ENCODE measurements around the gene CIAO3.

Gene CIAO3

GRCh38 chr16:766820-767640 lies 26.2 kb upstream of the CIAO3 start:
- Mint-ChIP-seq H3K36me3 (no peaks in the 10 kb centered on the region), H3K27ac (no peak overlapping the region), H3K4me3 (no peak overlapping the region), H3K4me1 (ENCODE audit: low read depth) (no peaks in the 10 kb centered on the region), H3K27me3 (no peaks in the 10 kb centered on the region), H3K9me3 (ENCODE audit: low read depth) (no peaks in the 10 kb centered on the region)

- Mint-ChIP-seq H3K9me3 (ENCODE audit: low read depth) (no peaks in the 10 kb centered on the region), H3K4me1 (ENCODE audit: low read depth) (no peaks in the 10 kb centered on the region), H3K4me3 (no peak overlapping the region), H3K27me3 (no peaks in the 10 kb centered on the region), H3K36me3 (no peaks in the 10 kb centered on the region), H3K27ac (no peak overlapping the region)
Measured at GRCh38 chr16:766008-766819, 25.4 kb upstream of the CIAO3 start.

GRCh38 chr16:765488-765865 lies 24.7 kb upstream of the CIAO3 start:
- Mint-ChIP-seq H3K9me3 (ENCODE audit: low read depth) (no peaks in the 10 kb centered on the region), H3K27me3 (no peaks in the 10 kb centered on the region), H3K4me1 (ENCODE audit: low read depth) (no peaks in the 10 kb centered on the region), H3K27ac (no peak overlapping the region), H3K36me3 (no peaks in the 10 kb centered on the region), H3K4me3 (no peak overlapping the region)

GRCh38 chr16:764848-765487 lies 24.2 kb upstream of the CIAO3 start:
- no peak overlapping the region for H3K4me3 Mint-ChIP-seq
- no peaks in the 10 kb centered on the region for H3K4me1 Mint-ChIP-seq (ENCODE audit: low read depth)
- H3K27ac Mint-ChIP-seq = no peak overlapping the region
- H3K27me3 Mint-ChIP-seq = no peaks in the 10 kb centered on the region
- no peaks in the 10 kb centered on the region for H3K9me3 Mint-ChIP-seq (ENCODE audit: low read depth)
- H3K36me3 Mint-ChIP-seq = no peaks in the 10 kb centered on the region

GRCh38 chr16:764184-764750 lies 23.5 kb upstream of the CIAO3 start:
- H3K27ac Mint-ChIP-seq = no peak overlapping the region
- H3K9me3 Mint-ChIP-seq (ENCODE audit: low read depth) = no peaks in the 10 kb centered on the region
- H3K27me3 Mint-ChIP-seq = peaks cover 2% of the 10 kb centered on the region
- H3K4me3 Mint-ChIP-seq = no peak overlapping the region
- no peaks in the 10 kb centered on the region for H3K36me3 Mint-ChIP-seq
- H3K4me1 Mint-ChIP-seq (ENCODE audit: low read depth) = no peaks in the 10 kb centered on the region

GRCh38 chr16:763369-764183 lies 22.8 kb upstream of the CIAO3 start:
- Mint-ChIP-seq H3K9me3 (ENCODE audit: low read depth) (no peaks in the 10 kb centered on the region), H3K27me3 (peaks cover 2% of the 10 kb centered on the region), H3K36me3 (no peaks in the 10 kb centered on the region), H3K4me3 (no peak overlapping the region), H3K27ac (no peak overlapping the region), H3K4me1 (ENCODE audit: low read depth) (no peaks in the 10 kb centered on the region)

GRCh38 chr16:762595-763268 lies 21.9 kb upstream of the CIAO3 start:
- Mint-ChIP-seq H3K4me3 (no peak overlapping the region), H3K36me3 (no peaks in the 10 kb centered on the region), H3K9me3 (ENCODE audit: low read depth) (no peaks in the 10 kb centered on the region), H3K27me3 (peaks cover 3% of the 10 kb centered on the region), H3K27ac (no peak overlapping the region), H3K4me1 (ENCODE audit: low read depth) (no peaks in the 10 kb centered on the region)

- H3K4me3 Mint-ChIP-seq = no peak overlapping the region
- H3K27me3 Mint-ChIP-seq = peaks cover 6% of the 10 kb centered on the region
- no peaks in the 10 kb centered on the region for H3K9me3 Mint-ChIP-seq (ENCODE audit: low read depth)
- no peak overlapping the region for H3K27ac Mint-ChIP-seq
- no peaks in the 10 kb centered on the region for H3K36me3 Mint-ChIP-seq
- H3K4me1 Mint-ChIP-seq (ENCODE audit: low read depth) = no peaks in the 10 kb centered on the region
Measured at GRCh38 chr16:761625-762513, 21.1 kb upstream of the CIAO3 start.

- Mint-ChIP-seq H3K4me3 (no peak within 1 kb of the TSS), H3K36me3 (no peaks in the 10 kb centered on the region), H3K9me3 (ENCODE audit: low read depth) (no peaks in the 10 kb centered on the region), H3K4me1 (ENCODE audit: low read depth) (no peaks in the 10 kb centered on the region), H3K27ac (no peak within 1 kb of the TSS), H3K27me3 (peaks cover 6% of the 10 kb centered on the region)
Measured at GRCh38 chr16:760545-761343, 19.9 kb upstream of the CIAO3 start, which contains the start of gene MSLN. Gene MSLN, plus strand, starts transcription at chr16:760734. Its CDS starts 1,947 bp downstream, at chr16:762681.

- Mint-ChIP-seq H3K4me1 (ENCODE audit: low read depth) (no peaks in the 10 kb centered on the region), H3K36me3 (no peaks in the 10 kb centered on the region), H3K27ac (no peak overlapping the region), H3K27me3 (peaks cover 6% of the 10 kb centered on the region), H3K9me3 (ENCODE audit: low read depth) (no peaks in the 10 kb centered on the region), H3K4me3 (no peak overlapping the region)
Measured at GRCh38 chr16:760065-760464, 19.3 kb upstream of the CIAO3 start.

GRCh38 chr16:759110-759910 lies 18.5 kb upstream of the CIAO3 start:
- H3K4me3 Mint-ChIP-seq = no peak overlapping the region
- peaks cover 6% of the 10 kb centered on the region for H3K27me3 Mint-ChIP-seq
- H3K27ac Mint-ChIP-seq = no peak overlapping the region
- H3K9me3 Mint-ChIP-seq (ENCODE audit: low read depth) = no peaks in the 10 kb centered on the region
- H3K36me3 Mint-ChIP-seq = no peaks in the 10 kb centered on the region
- H3K4me1 Mint-ChIP-seq (ENCODE audit: low read depth) = no peaks in the 10 kb centered on the region

- H3K4me3 Mint-ChIP-seq = no peak overlapping the region
- H3K4me1 Mint-ChIP-seq (ENCODE audit: low read depth) = no peaks in the 10 kb centered on the region
Measured at GRCh38 chr16:756428-756827, 15.6 kb upstream of the CIAO3 start.

More at GRCh38 chr16:756428-756827, 15.6 kb upstream of the CIAO3 start:
- Mint-ChIP-seq H3K9me3 (ENCODE audit: low read depth) (no peaks in the 10 kb centered on the region), H3K27me3 (peaks cover 6% of the 10 kb centered on the region), H3K27ac (no peak overlapping the region), H3K36me3 (no peaks in the 10 kb centered on the region)

Data from activated naive CD8-positive, alpha-beta T cell (primary cell).